IPS DF 4.7 (cell line): ENCODE measurements around the gene PSPC1.
A peak's percentile ranks its signal among the peaks of the same experiment; 100 is the strongest.
"Not testable (repeated sequence)": the region's sequence is repeated elsewhere in the genome, so short reads cannot be mapped to it uniquely, and the experiment has no call there.

Source experiments
- DNase-seq: peaks from one replicate; pipeline ENCODE4 v3.0.0-alpha.2; 2013; ENCODE audit warnings: low spot score; ENCODE audit errors: extremely low read depth

PSPC1 gene

DNA sequence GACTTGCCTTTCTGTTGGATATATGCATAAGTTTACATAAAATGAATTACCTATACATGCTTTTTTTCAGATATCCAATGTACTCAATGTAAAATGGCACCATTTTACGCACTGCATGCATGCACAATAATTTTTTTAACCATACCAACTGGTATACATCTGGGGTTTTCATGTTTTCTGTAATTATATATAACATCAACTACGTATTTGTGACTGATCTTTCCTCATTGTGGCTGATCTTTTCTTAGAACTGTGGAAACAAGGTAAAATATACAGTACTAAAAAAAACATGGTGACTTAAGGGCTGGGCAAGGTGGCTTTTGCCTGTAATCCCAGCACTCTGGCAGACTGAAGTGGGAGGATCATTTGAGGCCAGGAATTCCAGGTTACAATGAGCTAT, 18.5 kb downstream of the PSPC1 start:
- no peak for DNase-seq

DNA sequence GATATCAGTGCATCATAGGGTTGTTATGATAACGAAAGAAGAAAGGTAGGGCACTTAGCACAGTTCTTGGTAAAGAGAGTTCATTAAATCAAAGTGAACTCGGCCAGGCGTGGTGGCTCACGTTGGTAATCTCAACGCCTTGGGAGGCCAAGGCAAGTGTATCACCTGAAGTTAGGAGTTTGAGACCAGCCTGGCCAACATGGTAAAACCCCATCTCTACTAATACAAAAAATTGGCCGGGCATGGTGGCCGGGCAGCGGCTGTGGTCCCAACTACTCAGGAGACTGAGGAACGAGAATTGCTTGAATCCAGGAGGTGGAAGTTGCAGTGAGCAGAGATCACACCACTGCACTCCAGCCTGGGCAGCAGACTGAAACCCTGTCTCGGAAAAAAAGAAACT, 19.1 kb downstream of the PSPC1 start:
- DNase-seq: no peak

DNA sequence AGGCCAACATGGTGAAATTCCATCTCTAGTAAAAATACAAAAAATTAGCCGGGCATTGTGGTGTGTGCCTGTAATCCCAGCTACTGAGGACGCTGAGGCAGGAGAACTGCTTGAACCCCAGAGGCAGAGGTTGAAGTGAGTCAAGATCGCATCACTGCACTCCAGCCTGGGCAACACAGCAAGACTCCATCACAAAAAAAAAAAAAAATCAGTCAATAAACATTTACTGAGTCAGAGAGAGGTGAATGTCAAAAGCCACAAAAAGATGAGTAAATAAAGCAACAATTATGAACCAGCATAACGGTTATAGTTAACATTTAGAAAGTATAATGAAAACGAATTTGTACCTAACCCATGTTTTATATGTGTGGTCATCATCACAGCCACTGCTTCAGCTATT, 23.1 kb downstream of the PSPC1 start:
- DNase-seq: no peak

DNA sequence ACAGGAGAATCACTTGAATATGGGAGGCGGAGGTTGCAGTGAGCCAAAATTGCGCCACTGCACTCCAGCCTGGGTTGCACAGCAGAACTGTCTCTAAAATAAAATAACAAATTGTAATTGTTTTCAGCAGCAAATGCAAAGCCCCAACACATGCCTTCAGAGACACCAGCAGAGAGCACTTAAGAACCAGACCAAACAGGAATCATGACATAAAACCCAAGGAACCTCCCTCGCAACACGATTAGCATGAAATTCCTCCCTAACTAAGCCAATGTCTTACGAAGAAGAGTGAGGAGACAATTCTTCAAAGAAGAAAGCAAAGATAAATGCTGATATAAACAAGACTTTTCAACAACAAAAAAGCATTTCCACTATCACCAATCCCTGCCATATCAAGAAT, 40.1 kb downstream of the PSPC1 start:
- no peak for DNase-seq

DNA sequence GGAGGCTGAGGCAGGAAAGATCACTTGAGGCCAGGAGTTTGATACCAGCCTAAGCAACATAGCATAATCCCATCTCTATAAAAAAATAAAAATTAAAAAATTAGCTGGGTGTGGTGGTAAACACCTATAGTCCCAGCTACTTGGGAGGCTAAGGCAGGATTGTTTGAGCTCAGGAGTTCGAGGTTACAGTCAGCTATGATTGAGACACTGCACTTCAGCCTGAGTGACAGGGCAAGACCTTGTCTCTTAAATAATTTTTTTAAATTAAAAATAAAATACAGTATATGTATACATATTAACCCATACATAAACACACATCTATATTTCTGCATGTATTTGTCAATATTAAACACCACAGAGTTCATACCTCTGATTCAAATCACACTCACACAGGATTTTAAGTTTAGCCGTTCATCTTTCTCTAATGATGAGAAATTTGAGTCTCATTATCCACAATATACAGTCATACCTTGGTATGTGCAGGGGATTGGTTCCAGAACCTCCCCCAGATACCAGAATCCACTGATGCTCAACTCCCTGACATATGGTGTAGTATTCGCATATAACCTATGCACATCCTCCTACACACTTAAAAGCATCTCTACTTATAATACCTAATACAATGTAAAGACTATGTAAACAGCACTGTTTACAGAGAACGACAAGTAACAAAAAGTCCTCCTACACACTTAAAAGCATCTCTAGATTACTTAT, 44.7 kb downstream of the PSPC1 start:
- no peak for DNase-seq

DNA sequence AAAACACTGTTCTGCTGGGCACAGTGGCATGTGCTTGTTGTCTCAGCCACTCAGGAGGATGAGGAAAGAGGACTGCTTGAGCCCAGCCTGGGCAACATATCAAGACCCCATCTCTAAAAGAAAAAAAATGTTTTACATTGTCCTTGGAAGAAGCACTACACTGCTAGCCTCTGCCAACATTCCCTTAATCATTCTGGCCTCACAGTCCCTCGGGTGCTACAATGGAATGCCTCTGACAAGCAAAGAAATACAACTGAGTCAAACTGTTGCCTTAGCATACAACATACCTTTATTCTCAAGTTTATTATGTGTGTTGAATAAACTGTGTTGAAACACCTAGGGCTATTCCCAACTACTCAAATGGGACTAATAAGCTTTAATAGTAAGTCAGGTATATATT, 56.1 kb downstream of the PSPC1 start:
- DNase-seq: no peak

DNA sequence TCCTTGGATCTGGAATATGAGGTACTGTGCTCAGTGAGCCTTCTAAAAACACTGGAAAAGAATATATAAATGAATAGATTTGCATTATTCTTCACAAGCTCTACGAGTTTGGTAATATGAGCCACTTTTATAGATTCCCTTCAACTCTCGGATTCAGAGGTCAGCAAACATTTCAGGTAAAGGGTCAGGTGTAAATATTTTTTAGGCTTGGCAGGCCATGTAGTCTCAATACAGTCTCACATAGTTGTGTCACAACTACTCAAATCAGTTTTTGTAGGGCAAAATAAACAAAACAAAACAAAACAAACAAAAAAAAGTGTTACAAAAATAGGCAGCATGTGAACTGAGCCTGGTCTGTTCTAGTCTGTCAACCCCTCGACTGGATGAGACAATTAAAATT, 57.4 kb downstream of the PSPC1 start:
- DNase-seq: no peak

DNA sequence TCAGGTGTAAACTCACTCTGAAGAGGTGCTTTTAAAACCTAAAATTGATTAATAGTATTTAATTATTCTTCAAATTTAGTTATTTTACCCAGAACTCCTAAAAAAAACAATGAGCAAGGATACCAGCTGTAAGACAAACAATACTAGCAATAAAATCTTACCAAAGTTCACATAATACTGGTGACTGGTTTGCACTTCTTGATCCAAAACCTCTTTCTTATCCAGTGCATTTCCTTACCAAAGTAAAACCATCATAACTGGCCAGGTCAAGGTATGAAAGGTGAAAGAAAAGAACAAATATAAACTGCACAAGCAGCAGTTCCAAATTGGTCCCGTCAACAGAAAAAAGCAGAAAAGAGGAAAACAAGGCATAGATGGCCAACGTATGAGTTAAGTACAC, 62.7 kb downstream of the PSPC1 start:
- no peak for DNase-seq

DNA sequence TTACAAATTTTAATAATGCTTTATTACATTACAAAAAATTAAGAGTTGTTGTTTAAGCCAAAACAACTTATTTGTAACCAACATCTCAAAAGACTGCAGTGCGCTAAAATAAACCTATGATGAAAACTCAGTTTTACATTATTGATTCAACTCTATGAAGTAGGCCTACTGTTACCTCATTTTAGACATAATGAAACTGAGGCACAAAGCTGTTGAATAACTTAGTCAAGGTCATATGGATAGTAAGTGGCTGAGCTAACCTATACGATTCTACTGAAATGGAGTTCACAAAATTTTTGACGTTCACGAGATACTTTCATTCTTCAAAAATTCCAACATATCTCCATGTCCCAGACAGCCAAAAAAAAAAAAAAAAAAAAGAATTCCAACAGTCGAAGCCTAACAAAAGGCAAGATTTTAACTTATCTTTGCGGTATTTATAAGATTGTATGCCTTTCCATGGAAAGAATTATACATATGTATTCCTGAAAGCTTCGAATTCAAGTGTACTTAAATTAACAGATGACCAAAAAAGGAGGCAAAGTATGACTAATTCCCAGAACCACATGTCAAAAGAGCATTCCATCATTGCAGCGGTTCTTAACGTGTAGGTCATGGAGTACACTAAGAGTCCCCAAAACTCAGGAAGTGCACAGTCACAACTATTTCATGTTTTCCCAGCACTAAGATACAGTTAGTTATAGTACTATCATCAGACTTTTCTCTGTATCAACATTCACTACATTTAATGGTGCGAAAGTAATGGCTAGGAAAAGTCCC, 69.4 kb downstream of the PSPC1 start:
- DNase-seq: no peak

DNA sequence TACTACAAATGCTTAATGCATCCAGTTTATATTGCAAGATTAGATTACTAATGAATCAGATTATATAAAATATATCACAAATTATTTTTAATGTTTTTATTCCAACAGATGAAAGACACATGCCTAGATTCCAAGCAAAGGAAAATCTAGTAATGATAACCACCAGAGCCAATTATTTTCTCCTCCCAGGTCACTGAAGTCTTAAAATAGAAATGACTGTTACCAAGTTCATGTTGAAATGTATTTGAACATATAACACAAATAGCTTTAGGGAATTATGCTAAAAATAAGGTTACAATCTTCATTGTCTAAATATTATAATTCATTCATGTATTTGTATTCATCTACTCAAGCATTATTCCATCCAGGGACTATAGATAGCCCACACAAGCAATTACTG, 73.0 kb downstream of the PSPC1 start:
- DNase-seq: not testable (repeated sequence)

DNA sequence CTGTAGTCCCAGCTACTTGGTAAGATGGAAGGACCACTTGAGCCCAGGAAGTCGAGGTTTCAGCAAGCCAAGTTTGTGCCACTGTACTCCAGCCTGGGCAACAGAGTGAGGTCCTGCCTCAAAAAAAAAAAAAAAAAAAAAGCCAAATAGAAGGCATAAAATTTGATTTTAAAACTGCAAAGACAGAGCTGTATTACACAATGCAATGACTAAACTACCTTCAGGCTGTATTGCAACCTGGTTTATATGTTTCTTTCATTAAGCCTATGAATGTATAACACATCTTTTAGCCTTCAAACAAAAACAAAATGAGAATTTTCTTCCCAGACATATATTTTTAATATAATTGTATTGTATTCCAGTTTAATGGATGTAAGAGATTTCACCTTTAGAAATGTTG, 73.7 kb downstream of the PSPC1 start:
- not testable (repeated sequence) for DNase-seq

DNA sequence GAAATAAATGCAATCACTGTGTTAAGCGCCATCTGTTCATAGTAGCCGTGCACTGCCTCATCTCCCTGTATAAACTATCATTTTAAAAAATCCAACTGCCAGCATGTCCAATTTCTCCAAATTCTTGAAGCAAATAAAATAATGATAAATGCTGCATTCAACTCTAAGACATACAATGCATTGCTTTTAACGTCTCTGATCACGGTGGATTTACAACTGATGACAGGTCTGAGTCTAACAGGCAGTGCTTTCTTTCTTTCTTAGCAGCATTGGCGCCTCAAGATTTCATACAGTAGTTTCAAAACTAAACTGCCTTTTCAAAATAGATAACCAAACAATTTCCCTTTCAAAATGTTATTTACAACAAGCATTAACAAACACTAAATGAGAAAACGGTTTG, 78.5 kb downstream of the PSPC1 start:
- DNase-seq: not testable (repeated sequence)

DNA sequence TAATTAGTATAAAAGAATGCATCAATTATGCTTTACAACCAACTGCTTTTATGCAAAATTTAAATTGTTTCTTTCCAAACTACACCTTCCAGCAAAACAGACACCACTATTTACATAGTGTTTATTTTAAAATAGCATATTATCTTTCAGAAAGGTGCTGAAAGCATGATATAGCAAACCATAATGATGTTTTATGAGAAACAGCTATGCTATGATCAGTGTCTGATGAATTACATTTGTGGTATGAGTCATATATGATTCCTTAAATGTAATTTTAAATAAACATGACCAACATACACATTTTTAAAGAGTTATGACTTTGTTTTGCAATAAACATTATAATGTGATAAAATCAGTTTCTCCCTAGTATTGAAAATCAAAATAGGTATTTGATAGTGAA, 81.1 kb downstream of the PSPC1 start:
- not testable (repeated sequence) for DNase-seq

DNA sequence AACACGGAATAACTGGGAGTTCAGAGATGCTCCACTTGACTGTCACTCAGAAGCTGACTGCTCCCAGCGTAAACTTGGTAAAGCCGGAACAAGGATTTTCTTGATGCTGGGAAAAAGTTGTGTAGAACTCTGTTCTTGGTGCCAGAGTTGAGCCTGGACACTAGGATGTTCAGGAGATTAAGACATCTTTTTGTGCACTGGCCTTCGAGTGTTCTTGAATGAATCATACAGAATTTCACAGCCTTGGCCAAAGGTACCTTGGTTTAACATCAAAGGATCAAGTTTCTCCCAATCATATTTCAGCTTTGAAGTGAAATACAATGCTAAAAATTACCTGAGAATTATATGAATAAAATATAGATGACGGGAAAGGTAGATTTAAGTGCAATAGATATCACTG, 81.8 kb downstream of the PSPC1 start:
- not testable (repeated sequence) for DNase-seq

DNA sequence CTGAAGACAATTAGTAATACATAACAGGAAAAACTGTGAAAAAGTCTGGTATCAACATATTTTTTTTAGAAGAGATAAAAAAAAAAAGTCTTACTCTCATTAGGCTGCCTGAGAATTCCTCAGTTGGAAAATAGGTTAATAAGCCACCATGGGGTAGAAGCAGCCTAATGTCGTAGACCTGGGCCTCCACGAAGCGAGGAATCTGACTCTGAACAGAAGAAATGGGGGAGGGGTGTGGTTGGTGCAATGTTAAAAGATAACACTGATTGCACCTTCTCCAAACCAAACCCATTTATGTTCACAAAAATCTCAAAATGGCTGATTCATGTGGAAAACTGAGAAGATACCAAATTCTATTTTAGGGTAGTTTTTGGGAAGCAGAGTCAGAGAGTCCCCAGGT, 86.9 kb downstream of the PSPC1 start:
- no peak for DNase-seq

DNA sequence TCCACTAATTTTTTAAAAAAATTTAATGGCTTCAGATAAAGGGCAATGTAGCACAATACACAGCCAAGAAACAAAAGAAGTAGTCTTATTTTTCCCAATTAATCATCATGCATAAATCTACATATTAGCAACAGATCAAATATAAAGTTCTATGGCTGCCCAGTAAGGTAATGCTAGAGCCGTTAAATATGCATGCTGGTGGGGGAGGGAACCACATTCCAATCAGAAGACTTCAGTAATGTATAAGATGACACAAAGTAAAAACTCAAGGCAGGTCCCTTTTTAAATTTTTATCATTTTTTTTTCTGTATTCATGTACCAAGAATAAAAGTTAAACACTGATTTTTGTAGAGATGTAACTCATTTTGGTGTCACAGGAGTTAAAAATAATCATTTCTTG, 87.3 kb downstream of the PSPC1 start:
- no peak for DNase-seq

DNA sequence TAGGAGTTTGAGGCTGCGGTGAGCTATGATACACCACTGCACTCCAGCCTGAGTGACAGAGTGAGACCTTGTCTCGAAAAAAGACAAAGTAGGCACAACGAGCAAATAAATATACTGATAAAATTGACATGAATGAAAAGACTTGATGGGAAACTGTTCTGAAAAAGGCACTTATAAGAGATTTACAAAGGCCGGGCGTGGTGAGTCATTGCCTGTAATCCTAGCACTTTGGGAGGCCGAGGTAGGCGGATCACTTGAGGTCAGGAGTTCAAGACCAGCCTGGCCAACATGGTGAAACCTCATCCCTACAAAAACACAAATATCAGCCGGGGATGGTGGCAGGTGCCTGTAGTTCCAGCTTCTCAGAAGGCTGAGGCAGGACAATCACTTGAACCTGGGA, 91.3 kb downstream of the PSPC1 start:
- not testable (repeated sequence) for DNase-seq

DNA sequence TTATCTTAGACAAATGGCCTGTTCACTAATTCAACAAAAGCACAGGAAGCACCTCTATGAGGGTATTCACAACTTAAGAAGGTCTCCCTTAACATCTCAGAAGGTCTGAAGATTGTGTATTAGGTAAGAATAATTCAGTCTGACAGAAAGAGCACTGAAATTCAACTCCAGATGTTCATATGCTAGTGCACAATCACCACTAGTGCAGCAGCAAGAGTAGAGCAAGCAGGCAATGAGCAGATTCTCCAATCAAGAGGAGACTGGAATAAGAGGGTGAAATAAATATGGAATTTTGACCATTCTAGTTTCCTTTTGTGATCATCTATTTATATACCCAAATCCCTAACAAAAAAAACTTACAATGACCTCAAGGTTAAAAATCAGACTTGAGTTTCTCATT, 97.3 kb downstream of the PSPC1 start:
- no peak for DNase-seq

DNA sequence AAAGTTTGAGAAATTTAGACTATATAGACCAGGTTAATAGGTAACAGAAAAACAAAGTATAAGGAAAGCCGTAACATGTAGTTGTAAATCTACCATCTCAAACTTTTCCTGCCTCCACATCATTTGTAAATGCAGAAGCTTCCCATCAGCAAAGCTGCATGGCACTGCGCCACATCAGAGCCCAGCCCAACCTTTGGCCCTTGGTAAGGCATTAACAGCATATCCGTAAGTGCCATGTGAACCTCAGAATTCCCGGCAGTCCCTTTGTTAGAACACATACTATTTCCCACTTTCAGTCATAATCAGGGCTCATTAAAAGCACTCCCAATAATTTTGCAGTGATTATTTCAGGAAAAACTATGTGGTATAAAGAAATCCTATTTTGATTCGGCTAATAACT, 97.7 kb downstream of the PSPC1 start:
- no peak for DNase-seq

DNA sequence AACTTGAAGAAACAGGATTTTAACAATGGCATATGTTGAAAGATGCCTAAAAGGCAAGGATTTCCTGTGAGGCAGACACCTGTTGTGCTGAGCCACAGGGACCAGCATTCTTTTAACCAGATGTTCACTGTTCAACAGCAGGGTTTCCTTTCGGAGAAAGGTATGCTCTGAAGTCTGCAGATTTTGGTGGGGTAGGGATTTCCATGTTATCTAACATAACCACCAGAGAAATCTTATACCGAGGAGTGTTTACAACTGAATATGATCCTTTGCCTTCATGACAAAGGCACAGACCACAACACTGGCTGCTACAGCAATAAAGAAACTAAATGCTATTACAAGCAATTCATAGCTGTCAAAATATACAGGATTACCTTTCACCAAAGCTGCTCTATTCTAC, 101.2 kb downstream of the PSPC1 start:
- peak; percentile 36 for DNase-seq

DNA sequence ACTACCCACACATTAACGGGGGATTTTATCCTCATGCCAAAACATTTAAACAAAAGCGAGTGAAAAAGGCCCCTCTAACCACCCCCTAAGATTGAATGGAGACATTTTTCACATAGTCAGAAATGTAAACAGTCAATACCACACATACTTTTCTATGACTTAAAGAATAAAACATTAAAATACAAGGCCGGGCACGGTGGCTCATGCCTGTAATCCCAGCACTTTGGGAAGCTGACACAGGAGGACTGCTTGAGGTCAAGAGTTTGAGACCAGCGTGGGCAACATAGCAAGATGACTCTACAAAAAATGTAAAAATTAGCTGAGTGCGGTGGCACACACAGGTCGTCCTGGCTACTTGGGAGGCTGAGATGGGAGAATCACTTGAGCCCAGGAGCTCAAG, 102.0 kb downstream of the PSPC1 start:
- DNase-seq: no peak

DNA sequence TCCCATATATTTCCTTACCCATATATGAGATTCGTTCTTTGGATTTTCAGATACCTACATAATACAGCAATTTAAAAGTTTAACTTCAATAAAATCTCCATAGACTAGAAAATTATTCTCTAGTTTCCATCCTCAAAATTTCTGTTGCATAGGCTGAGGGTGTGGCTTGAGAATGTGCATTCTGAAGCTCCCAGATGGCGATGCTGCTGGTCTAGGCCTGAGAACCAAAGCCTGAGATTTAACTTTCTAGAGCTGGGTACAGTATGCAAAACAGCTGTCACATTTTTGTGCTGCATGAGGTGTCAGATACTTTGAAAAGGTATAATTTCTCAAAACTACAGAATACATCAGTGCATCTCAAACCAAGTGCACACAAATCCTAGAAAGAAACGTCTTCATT, 106.6 kb downstream of the PSPC1 start:
- DNase-seq: no peak

DNA sequence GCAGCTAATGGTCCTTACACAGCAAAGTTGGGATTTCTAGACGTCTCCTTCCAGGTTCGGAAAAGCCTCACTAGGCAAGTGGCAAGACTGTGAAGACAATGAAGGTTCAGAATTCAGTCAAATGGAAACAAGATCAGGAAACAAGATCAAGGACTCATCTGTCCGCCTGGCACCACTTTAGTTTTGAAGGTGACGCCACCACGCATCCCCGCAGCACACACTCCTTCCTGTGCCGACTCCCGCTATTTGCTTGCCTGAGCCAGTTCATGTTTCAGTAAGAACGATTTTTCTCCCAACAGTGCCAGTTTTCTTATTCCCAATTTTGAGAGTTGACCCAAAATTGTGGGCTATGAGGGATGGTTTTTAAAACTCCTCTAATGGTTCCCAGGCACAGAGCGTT, 107.8 kb downstream of the PSPC1 start:
- no peak for DNase-seq
